GM04503 (cell line): ENCODE data around the gene KIF24.
"Not testable (repeated sequence)": the region's sequence is repeated elsewhere in the genome, so short reads cannot be mapped to it uniquely, and the experiment has no call there.

Experiments used
- DNase-seq: peaks from one replicate; pipeline ENCODE4 v3.0.0-alpha.2; 2012; ENCODE audit warnings: low read depth

The KIF24 gene

GRCh38 chr9:34362614-34363214 is 33.6 kb upstream of the KIF24 start:
- no peak for DNase-seq

GRCh38 chr9:34352957-34353356 is 23.9 kb upstream of the KIF24 start:
- not testable (repeated sequence) for DNase-seq

- DNase-seq: not testable (repeated sequence)
Measured at GRCh38 chr9:34352122-34352652, 23.1 kb upstream of the KIF24 start.

- no peak for DNase-seq
Measured at GRCh38 chr9:34349324-34349723, 20.3 kb upstream of the KIF24 start.

- no peak for DNase-seq
Measured at GRCh38 chr9:34347800-34348158, 18.7 kb upstream of the KIF24 start.

GRCh38 chr9:34346873-34347799 is 18.1 kb upstream of the KIF24 start:
- no peak for DNase-seq

- no peak for DNase-seq
Measured at GRCh38 chr9:34343605-34344004, 14.5 kb upstream of the KIF24 start.

GRCh38 chr9:34343090-34343489 is 14.0 kb upstream of the KIF24 start:
- DNase-seq: no peak

- no peak for DNase-seq
Measured at GRCh38 chr9:34341659-34342295, 12.7 kb upstream of the KIF24 start.

- DNase-seq: no peak
Measured at GRCh38 chr9:34338665-34339385, 9.8 kb upstream of the KIF24 start.

- not testable (repeated sequence) for DNase-seq
Measured at GRCh38 chr9:34338079-34338478, 9.0 kb upstream of the KIF24 start.

- no peak for DNase-seq
Measured at GRCh38 chr9:34337403-34337802, 8.3 kb upstream of the KIF24 start.

- DNase-seq: no peak
Measured at GRCh38 chr9:34335376-34335775, 6.3 kb upstream of the KIF24 start.

GRCh38 chr9:34334916-34335315 is 5.8 kb upstream of the KIF24 start:
- no peak for DNase-seq

GRCh38 chr9:34334337-34334824 is 5.3 kb upstream of the KIF24 start:
- no peak for DNase-seq

GRCh38 chr9:34333836-34334235 is 4.8 kb upstream of the KIF24 start:
- no peak for DNase-seq

- no peak for DNase-seq
Measured at GRCh38 chr9:34332076-34332964, 3.3 kb upstream of the KIF24 start.

- no peak for DNase-seq
Measured at GRCh38 chr9:34331196-34331595, 2.1 kb upstream of the KIF24 start.

- no peak for DNase-seq
Measured at GRCh38 chr9:34328500-34328986, 525 bp downstream of the KIF24 start.

GRCh38 chr9:34326690-34327089 is 2.4 kb downstream of the KIF24 start:
- DNase-seq: no peak
